ENCODE data around the gene KCNIP2. TPM values are rescaled to one million over a fixed set of nuclear protein-coding genes. Genes with fewer than 3 reads are reported as not detected.

The KCNIP2 gene
- polyA plus RNA-seq, 1 of the 3 experiments (the other 2 are of a cell fraction): 1.0 TPM

DNA sequence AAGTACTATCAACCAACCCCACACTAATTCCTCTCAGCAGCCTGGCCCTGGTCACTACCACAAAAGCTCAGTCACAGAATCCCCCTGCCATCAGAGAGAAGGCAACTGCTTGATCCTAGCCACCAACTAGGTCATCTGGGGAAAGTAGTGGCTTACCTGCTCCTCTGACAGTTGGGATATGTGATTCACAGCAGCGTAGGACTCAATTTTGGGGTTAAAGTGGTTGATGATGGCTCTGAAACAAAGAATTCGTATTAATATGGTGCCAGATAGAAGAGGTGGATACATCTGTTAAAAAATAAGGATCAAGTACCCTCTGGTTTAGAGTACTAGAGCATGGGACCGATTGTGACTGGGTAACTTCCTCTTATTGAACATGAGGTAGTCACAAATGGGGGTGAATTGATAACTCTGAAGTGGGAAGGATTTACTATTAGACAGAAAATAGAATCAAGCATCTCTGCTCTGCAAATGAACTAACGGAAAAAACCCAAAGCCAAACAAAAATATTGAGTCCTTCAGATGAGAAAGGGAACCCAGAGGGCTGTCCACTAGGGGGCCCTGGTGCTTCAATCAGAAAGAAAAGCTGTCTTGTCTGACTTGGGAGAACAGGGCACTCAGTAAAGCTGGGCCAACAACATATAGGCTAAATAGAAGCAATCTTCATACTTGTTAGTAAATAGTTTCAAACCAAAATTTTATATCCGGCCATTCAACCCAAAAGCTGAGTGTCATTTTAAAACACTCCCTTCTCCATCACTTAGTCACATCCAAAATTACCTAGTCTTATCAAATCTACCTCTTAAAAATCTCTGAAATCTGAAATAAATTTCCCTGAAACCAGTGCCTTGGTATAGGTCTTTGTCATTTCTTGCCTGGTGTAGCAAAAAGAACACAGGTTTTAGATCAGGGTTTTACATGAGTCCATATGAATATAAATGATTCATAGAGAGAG is 45.9 kb upstream of the KCNIP2 start:
- Histone ChIP-seq H2AFZ (ENCODE audit: low read depth) (no peak overlapping the region), H3K4me2 (no peak overlapping the region), H3K9ac (no peak overlapping the region), H3K27me3 (ENCODE audit: insufficient read depth) (no peaks in the 10 kb centered on the region), H4K20me1 (ENCODE audit: insufficient read depth) (no peaks in the 10 kb centered on the region), H3K4me1 (ENCODE audit: control insufficient read depth in 1 of 2, insufficient read depth in 2 of 2, low read depth in 1 of 2, low read length in 1 of 2) (peaks cover 0 to 2% of the 10 kb centered on the region in 2 experiments; a peak in 1 of 4 replicates), H3K4me3 (ENCODE audit: low read depth in 2 of 2, low read length in 1 of 2) (no peak overlapping the region; a peak in 1 of 4 replicates), H3K36me3 (replicated peaks in 1 of 2; ENCODE audit: control insufficient read depth in 1 of 2, insufficient read depth in 2 of 2, low read length in 1 of 2) (no peaks in the 10 kb centered on the region), H3K9me2 (no peaks in the 10 kb centered on the region), H3K79me2 (ENCODE audit: insufficient read depth) (no peaks in the 10 kb centered on the region), H3K27ac (ENCODE audit: low read depth in 2 of 2, low read length in 1 of 2) (no peak overlapping the region), H3F3A (replicated peaks; ENCODE audit: insufficient read depth) (peaks cover 15% of the 10 kb centered on the region), H3K9me3 (no peaks in the 10 kb centered on the region)
- ChIA-PET POLR2A (no interaction called here), CTCF (interaction anchor here (0.6 to 13.0 kb wide), 57 partner anchors 11 to 246 kb away, joined by 3 to 120 read pairs (median 4); partner anchors contain the start of genes HPS6 and KCNIP2)
- TF ChIP-seq RXRA (IDR thresholded peaks at IDR 0.05; ENCODE audit: borderline replicate concordance, low read depth): no peak; the same call in 1 of the 2 replicates
- no peak for TF ChIP-seq FOSL2 (IDR thresholded peaks at IDR 0.05; ENCODE audit: borderline replicate concordance, low read depth)
- TF ChIP-seq RAD21 (IDR thresholded peaks at IDR 0.05; ENCODE audit: low read length): peak; percentile 86
- no peak for TF ChIP-seq EP300 (IDR thresholded peaks at IDR 0.05; ENCODE audit: borderline replicate concordance in 1 of 2, low read depth in 1 of 2, low read length in 1 of 2)
- TF ChIP-seq, protein P1, sequence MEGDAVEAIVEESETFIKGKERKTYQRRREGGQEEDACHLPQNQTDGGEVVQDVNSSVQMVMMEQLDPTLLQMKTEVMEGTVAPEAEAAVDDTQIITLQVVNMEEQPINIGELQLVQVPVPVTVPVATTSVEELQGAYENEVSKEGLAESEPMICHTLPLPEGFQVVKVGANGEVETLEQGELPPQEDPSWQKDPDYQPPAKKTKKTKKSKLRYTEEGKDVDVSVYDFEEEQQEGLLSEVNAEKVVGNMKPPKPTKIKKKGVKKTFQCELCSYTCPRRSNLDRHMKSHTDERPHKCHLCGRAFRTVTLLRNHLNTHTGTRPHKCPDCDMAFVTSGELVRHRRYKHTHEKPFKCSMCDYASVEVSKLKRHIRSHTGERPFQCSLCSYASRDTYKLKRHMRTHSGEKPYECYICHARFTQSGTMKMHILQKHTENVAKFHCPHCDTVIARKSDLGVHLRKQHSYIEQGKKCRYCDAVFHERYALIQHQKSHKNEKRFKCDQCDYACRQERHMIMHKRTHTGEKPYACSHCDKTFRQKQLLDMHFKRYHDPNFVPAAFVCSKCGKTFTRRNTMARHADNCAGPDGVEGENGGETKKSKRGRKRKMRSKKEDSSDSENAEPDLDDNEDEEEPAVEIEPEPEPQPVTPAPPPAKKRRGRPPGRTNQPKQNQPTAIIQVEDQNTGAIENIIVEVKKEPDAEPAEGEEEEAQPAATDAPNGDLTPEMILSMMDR (IDR thresholded peaks at IDR 0.05): peak; percentile 97
- TF ChIP-seq ZBTB33 (IDR thresholded peaks at IDR 0.05; ENCODE audit: borderline replicate concordance, low read depth): no peak
- no peak for TF ChIP-seq TEAD4 (IDR thresholded peaks at IDR 0.05; ENCODE audit: borderline replicate concordance, insufficient read depth)
- TF ChIP-seq EZH2phosphoT487 (IDR thresholded peaks at IDR 0.05; ENCODE audit: borderline replicate concordance, low read depth): no peak
- no peak for TF ChIP-seq YY1 (IDR thresholded peaks at IDR 0.05; ENCODE audit: low read depth)
- TF ChIP-seq SMC3 (IDR thresholded peaks at IDR 0.05; ENCODE audit: low read depth, low read length): peak; percentile 79
- no peak for TF ChIP-seq GATA2 (CRISPR knock-in tag; IDR thresholded peaks at IDR 0.05)
- peak; percentile 66 for DNase-seq
- 51% methylated on average over 5 of the region's 5 CpGs for WGBS (ENCODE audit: low lambda C conversion rate)
